Hepatocyte (in vitro differentiated cells): ENCODE results near the gene EPHB4. TPM values are rescaled to one million over a fixed set of nuclear protein-coding genes. Genes with fewer than 3 reads are reported as not detected.
"Not testable (repeated sequence)": the region's sequence is repeated elsewhere in the genome, so short reads cannot be mapped to it uniquely, and the experiment has no call there.

Experiments used
- DNase-seq: peaks from one replicate; pipeline ENCODE4 v3.0.0-alpha.2; 2016; ENCODE audit warnings: low spot score
- H2AFZ ChIP-seq: fragments of 200-600 bp; sonication (generic); 2 replicates; pipeline ENCODE4 v1.6.0; 2016; ENCODE audit warnings: antibody characterized with exemption, mild to moderate bottlenecking
- H3K27ac ChIP-seq: fragments of 200-600 bp; sonication (generic); 2 replicates; pipeline ENCODE4 v1.5.1; 2016; ENCODE audit warnings: mild to moderate bottlenecking
- H3K27me3 ChIP-seq: fragments of 200-600 bp; sonication (generic); 2 replicates; pipeline ENCODE4 v1.6.1; 2016
- H3K36me3 ChIP-seq: fragments of 200-600 bp; sonication (generic); replicated peaks from 2 replicates; pipeline ENCODE4 v1.5.1; 2016; ENCODE audit warnings: low read depth; ENCODE audit not compliant: insufficient read depth
- H3K4me1 ChIP-seq: fragments of 200-600 bp; sonication (generic); 2 replicates; pipeline ENCODE4 v1.5.1; 2016; ENCODE audit warnings: mild to moderate bottlenecking, moderate library complexity; ENCODE audit not compliant: insufficient read depth
- H3K4me2 ChIP-seq: fragments of 200-600 bp; sonication (generic); 2 replicates; pipeline ENCODE4 v1.6.0; 2016
- H3K4me3 ChIP-seq: fragments of 200-600 bp; sonication (generic); 2 replicates; pipeline ENCODE4 v1.5.1; 2016; ENCODE audit warnings: mild to moderate bottlenecking
- H3K79me2 ChIP-seq: fragments of 200-600 bp; sonication (generic); 2 replicates; pipeline ENCODE4 v1.6.0; 2017; ENCODE audit warnings: mild to moderate bottlenecking
- H3K9me2 ChIP-seq: fragments of 200-600 bp; sonication (generic); replicated peaks from 2 replicates; pipeline ENCODE4 v1.6.0; 2017; ENCODE audit warnings: mild to moderate bottlenecking; ENCODE audit not compliant: insufficient read depth
- H3K9me3 ChIP-seq: fragments of 200-600 bp; sonication (generic); 2 replicates; pipeline ENCODE4 v1.5.1; 2016; ENCODE audit warnings: low read depth, mild to moderate bottlenecking
- H4K20me1 ChIP-seq: fragments of 200-600 bp; sonication (generic); 2 replicates; pipeline ENCODE4 v1.6.0; 2016; ENCODE audit warnings: mild to moderate bottlenecking; ENCODE audit not compliant: insufficient read depth, poor library complexity, severe bottlenecking
- CTCF ChIP-seq: fragments of 200-600 bp; sonication (generic); IDR thresholded peaks from 2 replicates; pipeline ENCODE4 v1.5.1; 2016; ENCODE audit warnings: antibody characterized with exemption, mild to moderate bottlenecking; ENCODE audit not compliant: poor library complexity
- EZH2 ChIP-seq: fragments of 200-600 bp; sonication (generic); IDR thresholded peaks from 2 replicates; pipeline ENCODE4 v1.6.1; 2016; ENCODE audit warnings: antibody characterized with exemption, mild to moderate bottlenecking, borderline replicate concordance
- EZH2phosphoT487 ChIP-seq: fragments of 200-600 bp; sonication (generic); IDR thresholded peaks from one replicate; pipeline ENCODE4 v1.6.1; 2018; ENCODE audit warnings: antibody characterized with exemption, mild to moderate bottlenecking, low read depth, moderate library complexity; ENCODE audit not compliant: unreplicated experiment, severe bottlenecking
- WGBS: methylation state at CpG from one replicate; pipeline ENCODE4 v1.1.6; 2016; ENCODE audit warnings: low lambda C conversion rate; ENCODE audit errors: missing lambda C conversion rate; 5-methylcytosine and 5-hydroxymethylcytosine counted together
- polyA plus RNA-seq: library from polyadenylated mRNA; unstranded; fragments of >200 nt; fragmentation: Nextera tagmentation; extraction: Ambion mirVana; gene quantifications from 2 replicates; pipeline ENCODE4 v1.2.1, GENCODE V29; 2016
- total RNA-seq: library from RNA; depleted of rRNA; stranded (reverse); fragments of >200 nt; gene quantifications from 2 replicates; pipeline ENCODE4 v1.2.3, GENCODE V29; 2014

Gene EPHB4
- total and polyA plus RNA-seq, 2 experiments from 2014 or later, result 51.6 to 61.1 TPM

- H4K20me1 ChIP-seq, result no peaks in the 10 kb centered on the region
- no peak for DNase-seq
- H2AFZ ChIP-seq, result no peak overlapping the region
- H3K79me2 ChIP-seq, result peaks cover 2% of the 10 kb centered on the region
- H3K9me2 ChIP-seq, result no peaks in the 10 kb centered on the region
- TF ChIP-seq EZH2phosphoT487, result no peak
- no peak for TF ChIP-seq CTCF
- no peak for TF ChIP-seq EZH2
- no peak overlapping the region for H3K4me3 ChIP-seq
- no peak overlapping the region for H3K27ac ChIP-seq
- no peaks in the 10 kb centered on the region for H3K27me3 ChIP-seq
- no peak overlapping the region for H3K4me2 ChIP-seq
- H3K4me1 ChIP-seq, result peaks cover 6% of the 10 kb centered on the region
- H3K9me3 ChIP-seq, result no peaks in the 10 kb centered on the region
- 86% methylated on average over 5 of the region's 5 CpGs for WGBS
- H3K36me3 ChIP-seq, result no peaks in the 10 kb centered on the region
Measured at GRCh38 chr7:100808354-100808875, 18.9 kb downstream of the EPHB4 start.

- not testable (repeated sequence) for H2AFZ ChIP-seq, H3K4me2 ChIP-seq, H3K27ac ChIP-seq, H4K20me1 ChIP-seq, H3K36me3 ChIP-seq, H3K27me3 ChIP-seq, H3K79me2 ChIP-seq, H3K4me3 ChIP-seq, H3K9me3 ChIP-seq, H3K9me2 ChIP-seq, DNase-seq
- WGBS, result over 99% methylated on average over 6 of the region's 6 CpGs
- H3K4me1 ChIP-seq, result peaks cover 20% of the 10 kb centered on the region
Measured at GRCh38 chr7:100806883-100807282, 20.4 kb downstream of the EPHB4 start.

- Histone ChIP-seq H3K9me3 (no peaks in the 10 kb centered on the region), H3K4me2 (no peak overlapping the region), H3K27ac (no peak overlapping the region), H3K79me2 (peaks cover 2% of the 10 kb centered on the region), H3K27me3 (no peaks in the 10 kb centered on the region), H4K20me1 (no peaks in the 10 kb centered on the region), H3K4me3 (no peak overlapping the region), H2AFZ (no peak overlapping the region), H3K36me3 (no peaks in the 10 kb centered on the region), H3K9me2 (no peaks in the 10 kb centered on the region), H3K4me1 (peaks cover 24% of the 10 kb centered on the region)
- 96% methylated on average over 9 of the region's 9 CpGs for WGBS
- TF ChIP-seq EZH2 (no peak), EZH2phosphoT487 (no peak), CTCF (no peak)
- no peak for DNase-seq
Measured at GRCh38 chr7:100806276-100806675, 21.0 kb downstream of the EPHB4 start.

GRCh38 chr7:100804681-100805431 is 22.5 kb downstream of the EPHB4 start:
- H3K4me3 ChIP-seq, result no peak overlapping the region
- H3K27ac ChIP-seq, result peak overlapping the region; percentile 20
- H3K9me3 ChIP-seq, result no peaks in the 10 kb centered on the region
- no peaks in the 10 kb centered on the region for H3K27me3 ChIP-seq
- no peak overlapping the region for H3K4me2 ChIP-seq
- H3K36me3 ChIP-seq, result no peaks in the 10 kb centered on the region
- WGBS, result 93% methylated on average over 22 of the region's 22 CpGs
- H3K79me2 ChIP-seq, result peaks cover 2% of the 10 kb centered on the region
- H3K4me1 ChIP-seq, result peaks cover 37% of the 10 kb centered on the region
- DNase-seq, result no peak
- TF ChIP-seq EZH2phosphoT487, result no peak
- no peak for TF ChIP-seq CTCF
- no peak for TF ChIP-seq EZH2
- H2AFZ ChIP-seq, result no peak overlapping the region
- no peaks in the 10 kb centered on the region for H4K20me1 ChIP-seq
- H3K9me2 ChIP-seq, result no peaks in the 10 kb centered on the region
